ENCODE results near the gene ALDH3B1. TPM values are rescaled to one million over a fixed set of nuclear protein-coding genes. Genes with fewer than 3 reads are reported as not detected.

ALDH3B1 gene
- total and polyA plus RNA-seq, 9 of the 15 experiments (the other 6 are each of a cell fraction or from before 2014, with no cell fraction given): 0.01 to 0.35 (median 0.07) TPM; not detected in 2

- TF ChIP-seq, protein P1, sequence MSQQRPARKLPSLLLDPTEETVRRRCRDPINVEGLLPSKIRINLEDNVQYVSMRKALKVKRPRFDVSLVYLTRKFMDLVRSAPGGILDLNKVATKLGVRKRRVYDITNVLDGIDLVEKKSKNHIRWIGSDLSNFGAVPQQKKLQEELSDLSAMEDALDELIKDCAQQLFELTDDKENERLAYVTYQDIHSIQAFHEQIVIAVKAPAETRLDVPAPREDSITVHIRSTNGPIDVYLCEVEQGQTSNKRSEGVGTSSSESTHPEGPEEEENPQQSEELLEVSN (IDR thresholded peaks at IDR 0.05; ENCODE audit: borderline replicate concordance in 1 of 2, extremely low read depth in 1 of 2, insufficient read depth in 1 of 2, insufficient read length in 1 of 2, low read depth in 1 of 2, low read length in 1 of 2, poor library complexity in 1 of 2, severe bottlenecking in 1 of 2): peak; percentile 90 to 91
- TF ChIP-seq, protein P2, sequence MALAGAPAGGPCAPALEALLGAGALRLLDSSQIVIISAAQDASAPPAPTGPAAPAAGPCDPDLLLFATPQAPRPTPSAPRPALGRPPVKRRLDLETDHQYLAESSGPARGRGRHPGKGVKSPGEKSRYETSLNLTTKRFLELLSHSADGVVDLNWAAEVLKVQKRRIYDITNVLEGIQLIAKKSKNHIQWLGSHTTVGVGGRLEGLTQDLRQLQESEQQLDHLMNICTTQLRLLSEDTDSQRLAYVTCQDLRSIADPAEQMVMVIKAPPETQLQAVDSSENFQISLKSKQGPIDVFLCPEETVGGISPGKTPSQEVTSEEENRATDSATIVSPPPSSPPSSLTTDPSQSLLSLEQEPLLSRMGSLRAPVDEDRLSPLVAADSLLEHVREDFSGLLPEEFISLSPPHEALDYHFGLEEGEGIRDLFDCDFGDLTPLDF (CRISPR knock-in tag; IDR thresholded peaks at IDR 0.05): peak; percentile 64; the same call in 1 of the 2 replicates
- TF ChIP-seq, protein P3, sequence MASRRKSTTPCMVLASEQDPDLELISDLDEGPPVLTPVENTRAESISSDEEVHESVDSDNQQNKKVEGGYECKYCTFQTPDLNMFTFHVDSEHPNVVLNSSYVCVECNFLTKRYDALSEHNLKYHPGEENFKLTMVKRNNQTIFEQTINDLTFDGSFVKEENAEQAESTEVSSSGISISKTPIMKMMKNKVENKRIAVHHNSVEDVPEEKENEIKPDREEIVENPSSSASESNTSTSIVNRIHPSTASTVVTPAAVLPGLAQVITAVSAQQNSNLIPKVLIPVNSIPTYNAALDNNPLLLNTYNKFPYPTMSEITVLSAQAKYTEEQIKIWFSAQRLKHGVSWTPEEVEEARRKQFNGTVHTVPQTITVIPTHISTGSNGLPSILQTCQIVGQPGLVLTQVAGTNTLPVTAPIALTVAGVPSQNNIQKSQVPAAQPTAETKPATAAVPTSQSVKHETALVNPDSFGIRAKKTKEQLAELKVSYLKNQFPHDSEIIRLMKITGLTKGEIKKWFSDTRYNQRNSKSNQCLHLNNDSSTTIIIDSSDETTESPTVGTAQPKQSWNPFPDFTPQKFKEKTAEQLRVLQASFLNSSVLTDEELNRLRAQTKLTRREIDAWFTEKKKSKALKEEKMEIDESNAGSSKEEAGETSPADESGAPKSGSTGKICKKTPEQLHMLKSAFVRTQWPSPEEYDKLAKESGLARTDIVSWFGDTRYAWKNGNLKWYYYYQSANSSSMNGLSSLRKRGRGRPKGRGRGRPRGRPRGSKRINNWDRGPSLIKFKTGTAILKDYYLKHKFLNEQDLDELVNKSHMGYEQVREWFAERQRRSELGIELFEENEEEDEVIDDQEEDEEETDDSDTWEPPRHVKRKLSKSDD (conservative IDR thresholded peaks at IDR 0.05; ENCODE audit: low read length): no peak
- TF ChIP-seq SIRT6 (IDR thresholded peaks at IDR 0.05; ENCODE audit: low read depth, low read length): no peak
- TF ChIP-seq NFIC (IDR thresholded peaks at IDR 0.05): peak; percentile 53
These were observed 13.3 kb upstream of the ALDH3B1 start (continued) for GRCh38 chr11:67996622-67997474.

Data from K562 (cell line).